Breast epithelium (tissue), 3 donors: ENCODE results near the gene NOL9.

Source experiments
- POLR2A ChIP-seq: fragments of 450-650 bp; IDR thresholded peaks from one replicate; pipeline ENCODE4 v1.6.1; 2016; ENCODE audit warnings: antibody characterized with exemption, mild to moderate bottlenecking, moderate library complexity
- POLR2AphosphoS5 ChIP-seq, 3 donors: sonication (generic); formaldehyde crosslinking; IDR thresholded peaks; one replicate each; pipeline ENCODE4 v1.6.1; 2017; ENCODE audit warnings: antibody characterized with exemption in 3 of 3
- TF ChIP-seq, protein P1 (sequence below), 3 donors: fragments of 450-650 bp; IDR thresholded peaks; one replicate each; pipeline ENCODE4 v1.5.1; 2016 to 2017; ENCODE audit warnings: antibody characterized with exemption in 3 of 3, mild to moderate bottlenecking in 3 of 3, moderate library complexity in 3 of 3

DNA sequence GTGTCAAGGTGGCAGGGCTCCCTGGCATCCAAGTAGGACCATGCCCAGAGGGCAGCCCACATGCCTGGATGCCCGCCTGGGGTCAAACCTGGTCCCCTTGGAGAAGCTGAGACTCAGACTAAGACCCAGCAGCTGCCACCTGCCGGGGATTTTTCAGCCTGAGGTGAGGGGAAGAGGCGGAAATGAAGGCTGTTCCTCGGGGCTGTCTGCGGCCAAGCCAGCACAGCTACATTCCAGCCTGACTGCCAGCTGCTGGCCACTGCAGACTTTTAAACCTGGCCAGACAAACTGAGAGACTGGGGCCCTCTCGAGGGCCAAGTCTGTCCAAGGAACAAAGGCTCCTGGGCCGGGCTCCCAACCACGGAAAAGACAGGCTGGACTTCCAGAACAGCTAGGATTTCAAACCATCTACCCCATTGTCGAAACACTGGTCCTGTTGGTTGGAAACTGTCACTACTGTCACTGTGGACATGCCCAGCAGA is 41.0 kb downstream of the NOL9 start:
- TF ChIP-seq POLR2A (no peak), POLR2AphosphoS5 (IDR thresholded peaks at IDR 0.05) (no peak)
- TF ChIP-seq, protein P1, sequence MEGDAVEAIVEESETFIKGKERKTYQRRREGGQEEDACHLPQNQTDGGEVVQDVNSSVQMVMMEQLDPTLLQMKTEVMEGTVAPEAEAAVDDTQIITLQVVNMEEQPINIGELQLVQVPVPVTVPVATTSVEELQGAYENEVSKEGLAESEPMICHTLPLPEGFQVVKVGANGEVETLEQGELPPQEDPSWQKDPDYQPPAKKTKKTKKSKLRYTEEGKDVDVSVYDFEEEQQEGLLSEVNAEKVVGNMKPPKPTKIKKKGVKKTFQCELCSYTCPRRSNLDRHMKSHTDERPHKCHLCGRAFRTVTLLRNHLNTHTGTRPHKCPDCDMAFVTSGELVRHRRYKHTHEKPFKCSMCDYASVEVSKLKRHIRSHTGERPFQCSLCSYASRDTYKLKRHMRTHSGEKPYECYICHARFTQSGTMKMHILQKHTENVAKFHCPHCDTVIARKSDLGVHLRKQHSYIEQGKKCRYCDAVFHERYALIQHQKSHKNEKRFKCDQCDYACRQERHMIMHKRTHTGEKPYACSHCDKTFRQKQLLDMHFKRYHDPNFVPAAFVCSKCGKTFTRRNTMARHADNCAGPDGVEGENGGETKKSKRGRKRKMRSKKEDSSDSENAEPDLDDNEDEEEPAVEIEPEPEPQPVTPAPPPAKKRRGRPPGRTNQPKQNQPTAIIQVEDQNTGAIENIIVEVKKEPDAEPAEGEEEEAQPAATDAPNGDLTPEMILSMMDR (IDR thresholded peaks at IDR 0.05): peak in 1 of 3 donors; percentile 17
